T-helper 2 cell (primary cell): ENCODE data around the gene ZNF280A.

Source experiments
- DNase-seq, 5 experiments: peaks; one replicate each; pipeline versions ENCODE4 v3.0.0 to v3.0.0-alpha.2; 2012 to 2022

ZNF280A gene

DNA sequence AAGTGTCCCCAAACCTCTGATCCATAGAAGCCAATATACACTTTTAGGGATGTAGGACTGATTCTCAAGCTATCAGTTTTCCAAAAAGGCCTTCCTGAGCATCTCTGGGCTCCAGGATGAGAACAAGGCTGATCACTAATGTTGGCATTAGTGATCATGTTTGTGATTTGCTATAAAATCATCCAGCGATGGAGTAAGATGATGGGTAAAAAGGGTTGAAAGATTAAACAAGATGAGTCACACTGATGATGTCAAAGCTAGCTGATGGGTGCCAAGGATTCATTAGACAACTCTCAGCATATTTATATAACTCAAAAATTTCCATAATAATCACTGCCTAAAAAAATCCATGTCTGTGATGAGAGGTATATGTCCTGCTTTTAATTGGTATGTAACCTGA is 54.3 kb downstream of the ZNF280A start:
- no peak for DNase-seq

DNA sequence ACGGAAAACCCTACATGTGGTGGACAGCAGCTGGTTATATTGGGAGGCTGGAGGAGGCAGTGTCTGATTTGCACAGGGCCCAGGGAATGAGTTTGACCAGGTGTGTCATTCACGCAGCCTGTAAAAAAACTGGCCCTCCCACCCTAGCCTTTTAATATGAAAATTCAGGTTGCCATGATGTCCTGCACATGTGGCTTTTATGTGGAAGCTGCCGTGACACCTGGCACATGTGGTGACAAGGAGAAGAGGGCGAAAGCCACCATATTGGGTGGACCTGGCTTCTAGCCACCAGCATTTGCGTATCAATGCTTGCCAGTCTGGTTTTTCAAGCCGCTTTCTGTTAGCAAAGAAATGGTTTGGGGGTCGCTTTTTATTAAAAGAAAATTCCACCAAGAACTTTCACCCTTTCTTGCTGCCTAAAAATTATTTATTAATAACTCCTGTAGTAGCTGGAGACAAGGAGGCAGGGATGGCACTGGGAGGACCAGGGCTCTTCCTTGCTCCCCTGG is 54.9 kb downstream of the ZNF280A start:
- no peak for DNase-seq

DNA sequence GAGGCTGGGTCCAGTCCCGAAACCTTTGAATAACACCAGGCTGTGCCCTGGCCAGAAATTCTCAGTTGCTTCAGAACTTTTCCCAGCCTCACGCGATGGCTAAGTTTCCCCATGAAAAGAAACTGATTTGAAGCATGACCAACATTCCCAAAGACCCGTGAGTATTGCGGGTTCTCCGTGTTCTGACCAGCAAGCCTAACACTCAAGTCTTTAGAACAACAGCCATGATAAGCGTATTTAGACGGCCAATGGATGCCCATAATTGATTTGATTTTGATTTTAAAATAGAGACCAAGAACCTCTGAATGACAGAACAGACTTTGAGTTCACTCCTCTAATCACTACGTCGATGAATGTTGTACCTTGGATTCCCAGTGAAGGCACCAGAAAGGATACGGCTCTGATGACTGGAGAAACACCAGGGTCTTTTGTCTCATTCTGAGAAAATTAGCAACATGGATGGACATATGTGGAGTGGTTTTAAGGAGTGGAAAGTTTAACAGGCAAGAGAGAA is 55.5 kb downstream of the ZNF280A start:
- no peak for DNase-seq

- DNase-seq: peak in 4 of 5 experiments; percentile 3 to 50 (median 10)
Measured at GRCh38 chr22:22463855-22464540, 56.1 kb downstream of the ZNF280A start.
